Endothelial cell of umbilical vein (primary cell): ENCODE results near the gene CPD.

Experiments used
- CTCF ChIP-seq, 2 donors: IDR thresholded peaks; 1 replicate in 1 of 2; 2 replicates in 1 of 2; pipeline ENCODE4 v1.5.1; 2011; ENCODE audit warnings: low read length in 2 of 2, mild to moderate bottlenecking in 2 of 2, moderate library complexity in 2 of 2, control low read depth in 1 of 2, inconsistent platforms in 1 of 2, low read depth in 1 of 2; ENCODE audit not compliant: insufficient read depth in 1 of 2; ENCODE audit errors: extremely low read depth in 1 of 2
- EZH2 ChIP-seq: IDR thresholded peaks from 2 replicates; pipeline ENCODE4 v1.6.1; 2012; ENCODE audit warnings: borderline replicate concordance, low read depth, mild to moderate bottlenecking, moderate library complexity, low read length, inconsistent platforms; ENCODE audit not compliant: severe bottlenecking
- GATA2 ChIP-seq: IDR thresholded peaks from 2 replicates; pipeline ENCODE4 v1.7.0; 2011; ENCODE audit warnings: low read depth, mild to moderate bottlenecking, moderate library complexity, mixed read lengths, low read length; ENCODE audit not compliant: insufficient read length, insufficient read depth
- JUN ChIP-seq: IDR thresholded peaks from 2 replicates; pipeline ENCODE4 v1.6.1; 2011; ENCODE audit warnings: borderline replicate concordance, low read depth; ENCODE audit not compliant: insufficient read length, insufficient read depth
- MAX ChIP-seq: IDR thresholded peaks from 2 replicates; pipeline ENCODE4 v1.6.1; 2011; ENCODE audit not compliant: insufficient read depth, insufficient read length
- POLR2AphosphoS5 ChIP-seq: IDR thresholded peaks from 2 replicates; pipeline ENCODE4 v1.6.1; 2012; ENCODE audit warnings: low read depth, mild to moderate bottlenecking, control low read depth, low read length, moderate library complexity; ENCODE audit not compliant: insufficient read depth

DNA sequence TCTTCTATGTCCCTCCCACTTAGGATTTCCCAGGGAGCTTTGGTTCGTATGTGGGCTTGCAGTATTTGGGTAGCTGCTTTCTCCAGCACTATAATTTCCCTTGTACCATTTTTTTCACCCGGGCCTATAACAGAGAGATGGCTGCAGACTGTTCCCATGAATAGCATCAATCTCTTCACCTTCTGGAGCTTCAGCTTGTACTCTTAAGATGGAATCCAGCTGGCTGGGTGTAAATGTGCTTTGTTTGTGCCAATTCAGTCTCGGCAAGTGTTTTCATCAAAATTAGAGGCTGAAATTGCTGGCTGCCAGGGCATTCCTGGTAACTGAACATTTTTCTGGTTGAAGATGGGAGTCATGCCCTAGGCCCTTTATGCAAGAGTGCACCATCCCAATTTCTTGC is 12.2 kb upstream of the CPD start:
- TF ChIP-seq CTCF (IDR thresholded peaks at IDR 0.05; ENCODE audit: extremely low read depth in 1 of 2, insufficient read depth in 1 of 2, low read depth in 1 of 2, low read length in 2 of 2) (no peak), EZH2 (no peak), POLR2AphosphoS5 (no peak), JUN (no peak), MAX (no peak), GATA2 (no peak)
